Measurements from ENCODE around the gene GNPDA1.
A peak's percentile ranks its signal among the peaks of the same experiment; 100 is the strongest.

The GNPDA1 gene

DNA sequence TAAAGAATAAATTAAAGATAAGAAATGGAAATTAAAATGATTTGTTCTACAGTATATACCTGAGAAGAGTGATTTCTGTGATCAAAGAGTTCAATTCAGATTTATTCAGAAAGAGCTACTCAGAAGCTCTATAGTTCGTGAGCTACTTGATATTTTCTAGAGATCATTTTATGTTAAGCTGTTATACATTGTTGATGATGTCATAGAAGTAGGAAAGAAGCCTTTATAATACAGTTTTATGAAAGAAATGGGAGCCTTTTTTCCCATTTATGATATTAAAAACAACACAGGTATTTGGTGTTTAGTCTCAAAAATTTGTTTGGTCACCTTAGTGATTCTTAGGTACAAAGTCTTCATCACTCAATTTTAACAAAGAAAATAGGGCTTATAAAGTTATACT is 23.1 kb downstream of the GNPDA1 start:
- no peak for DNase-seq

DNA sequence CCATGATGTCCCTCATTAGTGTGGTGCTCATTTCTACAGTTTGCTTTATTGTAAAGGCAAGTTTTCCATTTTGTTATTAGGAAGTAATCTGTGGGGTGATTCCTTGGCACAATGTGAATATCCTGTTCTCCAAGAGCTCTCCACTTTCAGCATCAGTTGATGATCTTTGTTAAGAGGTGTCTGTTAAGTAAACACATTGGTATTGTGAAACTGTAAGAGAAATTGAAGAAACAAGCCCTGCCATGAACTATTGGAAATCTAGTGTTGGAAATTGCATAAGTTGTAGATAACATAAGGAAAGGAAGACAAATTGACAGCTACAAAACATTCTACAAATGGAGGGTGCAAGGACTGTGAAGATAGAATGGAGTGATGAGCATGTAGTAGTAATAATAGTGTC is 26.8 kb downstream of the GNPDA1 start:
- no peak for DNase-seq

DNA sequence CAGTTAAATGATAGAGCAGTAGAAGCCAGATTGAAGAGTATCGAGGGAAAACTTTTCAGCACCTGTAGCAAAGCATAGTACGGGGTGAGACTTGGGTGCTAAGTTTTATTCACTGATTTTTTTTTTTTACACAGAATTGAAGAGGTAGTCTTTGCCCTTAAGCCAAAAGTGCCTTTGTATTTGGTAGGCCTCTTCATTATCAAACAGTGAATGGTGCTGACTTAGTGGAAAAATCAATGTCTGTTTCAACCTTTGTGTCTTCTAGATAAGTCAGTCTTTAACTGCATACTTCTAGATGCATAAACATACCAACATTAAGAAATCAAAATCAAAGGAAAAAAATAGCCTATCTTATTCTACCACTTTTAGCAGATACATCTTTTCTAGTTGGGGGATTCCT is 30.2 kb downstream of the GNPDA1 start:
- DNase-seq = no peak

DNA sequence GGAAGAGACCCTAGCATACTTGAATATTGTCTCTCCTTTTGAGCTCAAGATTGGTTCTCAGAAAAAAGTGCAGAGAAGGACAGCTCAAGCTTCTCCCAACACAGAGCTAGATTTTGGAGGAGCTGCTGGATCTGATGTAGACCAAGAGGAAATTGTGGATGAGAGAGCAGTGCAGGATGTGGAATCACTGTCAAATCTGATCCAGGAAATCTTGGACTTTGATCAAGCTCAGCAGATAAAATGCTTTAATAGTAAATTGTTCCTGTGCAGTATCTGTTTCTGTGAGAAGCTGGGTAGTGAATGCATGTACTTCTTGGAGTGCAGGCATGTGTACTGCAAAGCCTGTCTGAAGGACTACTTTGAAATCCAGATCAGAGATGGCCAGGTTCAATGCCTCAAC is 34.4 kb downstream of the GNPDA1 start:
- DNase-seq = no peak

DNA sequence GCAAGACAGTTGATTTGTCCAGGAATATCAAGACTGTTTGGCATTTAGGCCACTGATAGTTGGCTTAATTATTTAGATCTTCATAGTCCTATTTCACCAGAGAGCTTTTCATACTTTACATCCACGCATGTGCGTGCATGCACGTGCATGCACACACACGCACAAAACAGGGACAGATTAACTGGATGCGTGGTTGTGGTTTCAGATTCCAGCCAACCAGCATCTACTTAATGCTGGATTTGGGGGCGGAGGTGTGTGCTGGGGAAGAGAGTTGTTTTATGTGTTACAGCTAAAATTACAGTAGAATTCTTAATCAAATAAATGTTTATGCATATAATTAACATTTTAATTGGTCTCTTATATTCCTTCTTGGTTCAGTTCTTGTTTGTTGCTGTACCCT is 36.7 kb downstream of the GNPDA1 start:
- DNase-seq = no peak

DNA sequence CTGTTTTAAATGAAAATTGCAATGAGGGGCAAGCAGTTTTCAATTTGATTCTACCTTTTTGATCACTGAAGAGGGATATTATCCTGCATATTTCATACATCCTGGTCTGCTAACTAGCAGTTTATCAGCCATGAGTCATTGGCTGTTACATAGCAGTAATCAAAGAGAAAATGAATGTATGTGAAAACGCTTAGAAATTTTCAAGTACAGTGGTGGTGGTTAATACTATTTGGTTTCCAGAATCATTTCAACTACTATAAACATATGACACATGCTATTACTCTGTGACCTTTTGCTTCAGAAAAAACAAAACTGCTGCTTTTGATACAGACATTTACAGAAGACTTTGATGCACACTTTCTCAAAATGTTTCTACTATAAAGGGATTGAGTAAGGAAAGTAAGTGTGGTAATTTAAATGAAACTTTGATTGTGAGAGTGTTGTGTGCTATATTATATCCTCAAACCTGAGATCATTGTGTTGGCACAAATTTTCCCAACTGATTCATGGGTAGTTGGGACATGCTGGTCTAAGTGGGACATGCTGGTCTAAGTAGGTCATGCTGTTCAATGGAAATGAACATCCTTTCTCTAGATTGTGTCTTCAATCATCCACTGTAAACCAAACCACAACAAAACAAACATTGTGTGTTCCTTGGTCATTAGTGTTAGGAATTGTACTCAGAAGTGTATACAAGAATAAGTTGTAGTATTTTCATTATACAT is 38.8 kb downstream of the GNPDA1 start:
- no peak for DNase-seq

DNA sequence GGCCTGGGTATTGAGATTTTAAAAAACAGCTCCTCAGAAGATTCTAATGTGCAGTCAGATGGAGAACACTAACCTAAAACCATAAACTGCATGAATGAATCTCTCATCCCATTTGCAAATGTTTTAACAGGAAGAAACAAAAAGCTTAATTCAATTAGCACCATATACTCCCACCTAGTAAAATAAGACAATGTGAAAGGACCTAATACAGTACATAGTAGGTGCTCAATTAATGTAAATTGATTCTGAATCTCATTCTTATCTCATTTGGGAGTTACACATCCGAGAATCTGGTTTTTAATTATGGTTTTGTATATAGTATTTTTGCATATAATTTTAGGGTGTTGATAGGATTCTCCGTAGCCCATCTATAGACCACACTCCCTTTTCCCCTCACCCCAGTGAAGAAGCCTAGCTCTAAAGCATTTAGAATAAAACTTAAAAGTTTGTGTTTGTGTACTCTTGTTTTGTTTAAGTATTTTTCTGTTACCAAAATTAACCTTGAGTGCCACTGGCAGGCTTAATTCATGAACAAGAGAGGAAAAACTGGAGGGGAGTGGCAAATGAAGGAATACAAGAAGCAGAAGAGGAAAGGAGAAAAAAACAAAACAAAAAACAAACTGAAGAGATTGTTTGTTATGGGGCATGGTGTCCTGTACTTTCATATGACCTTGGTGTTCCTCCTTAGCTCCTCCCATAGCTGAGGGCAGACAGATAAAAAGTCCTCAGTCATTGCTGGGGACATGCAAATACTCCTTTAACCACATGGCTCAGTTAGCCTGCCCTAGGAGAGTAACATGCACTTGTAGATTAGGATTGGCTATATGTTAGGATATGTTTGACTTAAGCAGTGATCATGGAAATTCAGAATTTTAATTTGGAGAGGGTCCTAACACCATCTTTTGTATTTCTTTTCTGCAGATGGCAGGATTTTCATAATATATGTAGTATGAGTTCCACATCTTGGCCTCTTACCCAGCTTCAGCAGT is 42.8 kb downstream of the GNPDA1 start:
- DNase-seq = peak; percentile 96

DNA sequence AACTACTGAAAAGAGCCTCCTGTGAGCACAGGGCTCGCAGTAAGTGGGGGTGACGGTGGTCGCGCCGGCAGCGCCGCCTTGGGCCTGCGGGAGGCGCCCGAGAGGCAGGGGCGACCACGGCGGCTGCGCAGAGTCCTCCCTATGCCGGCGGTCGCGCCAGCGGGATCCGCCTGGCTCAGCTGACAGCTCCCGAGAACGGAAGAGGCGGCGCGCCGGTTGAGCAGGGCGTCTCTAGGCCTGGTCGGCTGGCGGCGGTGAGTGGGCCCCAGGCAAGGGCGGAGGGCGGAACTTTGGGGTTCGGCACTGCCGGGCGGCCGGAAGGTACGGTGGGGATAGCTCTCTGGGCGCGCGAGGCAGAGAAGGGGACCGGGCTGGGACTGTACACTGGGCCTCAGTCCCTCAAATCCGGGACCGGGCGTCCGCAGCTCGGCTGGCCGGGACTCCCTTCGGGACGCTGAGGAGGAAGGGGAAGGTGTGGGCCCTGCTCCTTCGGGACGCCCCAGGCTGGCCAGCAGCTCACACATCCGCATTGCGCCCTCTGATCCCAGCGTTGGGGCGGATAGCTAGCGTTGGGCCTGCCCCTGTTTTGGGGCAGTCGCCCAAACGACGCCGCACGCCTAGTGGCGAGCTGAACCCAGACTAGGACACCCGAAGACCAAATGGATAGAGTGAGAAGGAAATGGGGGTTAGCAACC is 43.8 kb downstream of the GNPDA1 start, which contains the start of gene RNF14:
Gene RNF14, plus strand, starts transcription at position 192 of the 695 bp plus-strand sequence. CDS start 4,484 bp downstream, outside the sequence.
- peak; percentile 98 for DNase-seq

DNA sequence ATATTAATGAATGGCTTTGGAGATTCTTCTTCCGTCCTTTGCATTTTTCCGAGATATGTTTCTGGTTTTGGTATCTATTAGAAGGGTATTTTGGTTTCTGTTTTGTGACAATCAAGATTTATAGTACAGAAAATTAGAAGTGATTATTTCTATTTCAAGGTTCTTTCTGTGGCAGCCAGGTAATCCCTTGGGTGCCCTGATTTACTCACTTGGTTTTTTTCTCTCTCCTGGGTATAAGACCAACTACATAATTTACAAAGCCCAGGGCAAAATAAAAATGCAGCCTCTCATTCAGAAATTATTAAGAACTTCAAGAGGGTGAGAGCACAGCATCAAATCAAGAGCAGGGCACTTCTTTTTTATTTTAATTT is 45.9 kb downstream of the GNPDA1 start:
- DNase-seq = no peak

DNA sequence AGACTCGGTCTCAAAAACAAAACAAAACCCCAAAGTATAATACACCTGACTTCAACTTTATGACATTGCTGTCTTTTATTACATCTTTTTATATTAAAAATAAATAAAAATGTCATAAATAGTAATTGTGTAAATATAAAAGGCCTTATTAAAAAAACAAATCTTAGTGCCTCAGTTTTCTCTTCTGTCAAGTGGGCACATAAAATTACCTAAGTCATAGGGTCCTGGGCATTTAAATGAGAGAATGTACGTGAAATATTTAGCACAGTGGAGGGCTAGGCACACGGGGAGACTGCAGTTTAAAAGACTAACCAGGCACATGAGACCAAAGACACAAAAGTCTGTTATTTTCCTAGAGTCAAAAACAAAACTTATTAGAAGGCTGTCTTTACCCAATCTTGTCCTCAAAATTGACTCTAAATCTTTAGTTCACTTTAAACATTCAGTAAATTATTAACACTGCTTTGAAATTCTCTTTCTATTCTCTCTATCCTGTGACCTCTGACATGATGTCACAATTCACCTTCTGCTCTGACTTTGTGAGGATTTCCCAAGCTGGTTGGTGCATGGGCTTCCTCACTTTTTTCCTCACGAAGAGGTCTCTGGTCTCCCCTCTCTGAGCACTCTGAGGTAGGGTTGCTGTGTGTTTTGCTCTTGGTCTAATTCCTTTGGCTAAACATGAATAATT is 46.4 kb downstream of the GNPDA1 start:
- no peak for DNase-seq

DNA sequence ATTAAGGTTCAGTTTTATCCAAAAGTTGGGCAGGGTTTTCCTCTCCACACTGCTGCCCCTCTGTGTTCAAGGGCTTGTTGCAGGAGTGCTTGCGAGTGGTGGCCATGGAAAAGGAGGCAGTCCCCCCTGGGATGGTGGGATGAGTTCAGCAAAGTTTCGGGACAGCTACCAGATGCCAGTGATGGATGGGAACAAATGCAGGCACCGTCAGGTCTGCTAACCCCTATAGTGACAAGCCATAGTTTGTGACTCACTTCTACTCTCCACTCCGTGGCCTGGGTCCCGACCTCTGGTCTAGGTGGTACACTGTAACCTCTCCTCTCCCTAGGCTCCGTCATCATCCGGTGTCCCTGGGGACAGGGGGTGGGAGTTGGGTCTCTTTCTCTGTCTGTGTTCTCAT is 47.8 kb downstream of the GNPDA1 start:
- DNase-seq = no peak

DNA sequence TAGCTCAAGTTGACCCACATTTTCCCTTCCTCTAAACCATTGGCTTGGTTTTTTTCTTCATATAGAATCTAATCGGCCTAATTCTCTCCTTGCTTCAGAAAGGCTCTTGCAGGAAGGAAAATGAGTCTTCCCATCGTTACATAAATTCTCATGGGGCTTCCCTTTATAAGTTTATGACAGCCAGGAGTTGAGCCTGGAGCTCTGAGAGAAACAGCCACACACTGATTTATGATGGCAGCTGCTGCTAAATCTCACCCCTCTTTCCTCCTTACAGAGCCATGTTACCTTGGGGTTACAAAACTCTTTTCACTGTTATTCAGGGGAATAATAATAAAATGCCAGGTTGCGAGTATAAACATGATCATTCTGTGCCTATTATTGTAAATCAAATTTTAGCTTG is 49.1 kb downstream of the GNPDA1 start:
- no peak for DNase-seq

DNA sequence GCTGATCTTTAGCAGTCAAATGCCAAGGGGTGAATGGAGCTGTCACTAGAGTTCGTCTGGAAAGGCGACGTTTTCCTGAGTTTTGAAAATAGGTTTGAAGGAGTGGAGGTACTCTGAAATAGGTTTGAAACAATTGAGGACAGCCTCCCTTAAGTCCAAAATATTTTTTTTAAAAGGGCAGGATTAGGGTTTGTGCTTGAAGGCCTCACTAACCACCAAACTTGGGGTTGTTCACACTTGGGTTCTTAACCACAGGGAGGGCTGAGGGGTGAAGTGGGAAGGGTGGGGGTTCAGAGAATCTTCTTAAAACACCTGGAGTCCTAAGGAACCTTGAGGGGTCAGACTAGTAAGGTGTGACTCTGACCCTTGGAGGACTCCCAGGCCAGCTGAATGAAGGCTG is 51.4 kb downstream of the GNPDA1 start:
- DNase-seq = no peak

DNA sequence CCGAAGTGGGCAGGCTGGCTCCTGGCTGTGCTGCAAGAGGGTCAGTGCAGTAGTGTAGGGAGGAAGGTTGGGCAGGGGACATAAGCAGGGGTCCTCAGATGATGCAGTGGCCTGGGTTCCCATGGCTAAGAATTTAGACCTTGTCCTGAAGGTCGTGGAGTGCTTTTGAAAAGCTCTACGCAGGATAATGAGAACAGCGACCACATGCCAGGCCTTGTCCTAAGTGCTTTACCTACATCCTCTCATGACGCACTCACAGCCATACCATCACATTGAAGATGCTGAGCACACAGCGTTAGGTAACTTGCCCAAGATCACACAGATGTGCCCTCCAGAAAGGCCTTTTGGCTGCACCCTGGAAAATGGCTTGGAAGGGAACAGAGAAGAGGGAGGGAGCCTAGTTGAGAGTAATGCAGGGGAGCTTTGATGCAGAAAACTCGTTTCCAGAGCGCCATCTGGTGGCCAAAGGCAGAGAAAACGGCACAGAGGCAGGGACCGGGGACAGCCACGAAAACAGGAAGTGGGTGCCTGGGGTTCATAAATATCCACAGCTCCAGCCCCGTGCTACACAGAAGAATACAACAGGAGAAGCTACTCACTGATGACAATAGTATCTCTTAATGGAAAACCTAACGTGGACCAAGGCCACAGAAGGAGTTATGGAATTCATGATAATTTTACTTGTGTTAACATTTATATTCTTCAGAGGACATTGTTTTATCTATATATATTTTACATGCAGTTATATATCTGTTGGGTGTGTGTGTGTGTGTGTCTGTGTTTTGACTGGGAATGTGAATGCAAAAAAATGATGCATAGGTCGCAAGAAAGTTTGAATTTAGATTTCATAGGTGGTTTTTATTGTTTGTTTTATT is 52.1 kb downstream of the GNPDA1 start:
- DNase-seq = peak; percentile 97

DNA sequence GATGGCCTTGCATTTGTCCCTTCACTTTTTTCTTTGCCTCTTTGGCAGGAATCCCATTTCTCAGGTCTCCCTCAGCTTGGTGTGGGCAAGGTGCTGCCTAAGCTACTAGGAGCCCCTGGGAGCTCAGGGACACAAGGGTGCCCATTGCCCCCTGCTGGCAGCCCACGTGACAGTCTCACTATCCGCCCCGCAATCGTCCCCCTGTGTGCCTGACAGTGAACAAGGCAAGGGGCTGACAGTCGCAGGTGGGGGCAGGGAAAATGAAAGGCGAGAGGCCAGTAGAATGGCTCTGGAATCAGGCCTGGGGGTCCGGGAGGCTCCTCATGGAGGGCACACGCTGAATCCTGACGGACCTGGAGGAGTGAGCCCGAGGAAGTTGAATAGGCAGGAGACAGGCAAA is 52.8 kb downstream of the GNPDA1 start:
- DNase-seq = peak; percentile 56

DNA sequence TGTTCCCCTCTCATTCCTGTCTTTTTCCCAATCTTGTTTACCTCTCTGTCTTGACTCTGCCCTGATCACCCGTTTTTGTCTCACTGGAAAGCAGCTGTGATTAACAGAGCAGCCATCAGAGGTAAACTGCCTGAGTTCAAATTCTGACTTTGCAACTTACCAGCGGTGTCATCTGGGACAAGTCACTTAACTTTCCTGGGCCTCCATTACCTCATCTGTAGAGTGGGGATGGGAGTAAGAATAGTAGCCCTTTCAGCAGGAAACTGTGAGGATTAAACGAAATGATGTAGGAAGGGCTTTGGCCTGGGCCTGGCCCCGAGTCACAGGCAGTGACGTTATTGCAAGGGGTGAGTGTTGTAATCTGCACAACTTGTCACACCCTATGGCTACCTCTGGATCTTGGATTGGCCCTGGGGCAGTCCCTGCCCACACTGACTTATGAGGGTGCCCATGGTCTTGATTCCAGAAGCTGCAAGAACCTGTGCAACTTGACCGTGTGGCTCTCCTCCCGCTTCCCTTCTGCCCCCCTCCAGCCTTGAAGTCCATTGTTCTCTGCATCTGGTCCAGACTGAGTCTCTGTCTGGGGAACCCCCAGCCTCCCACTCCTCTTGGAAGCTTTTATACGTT is 54.2 kb downstream of the GNPDA1 start:
- no peak for DNase-seq

DNA sequence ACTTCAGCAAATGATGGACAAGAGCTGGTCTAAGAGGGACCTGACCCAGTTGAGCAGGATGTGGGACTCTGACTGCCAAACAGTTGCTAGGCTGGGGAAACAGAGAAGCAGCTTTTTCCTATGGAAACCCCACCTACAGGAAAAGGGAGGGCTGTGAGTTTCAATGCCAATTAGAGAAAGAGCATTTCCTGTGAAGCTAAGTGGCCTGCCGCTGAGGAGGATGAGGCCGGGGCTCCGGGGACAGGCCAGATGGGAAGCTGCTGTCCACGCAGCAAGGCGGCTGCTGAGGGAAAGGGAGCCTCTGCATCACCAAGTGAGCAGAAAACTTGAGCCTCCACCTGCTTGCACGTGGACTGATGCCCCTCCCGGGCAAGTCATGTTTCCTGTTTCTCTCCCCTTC is 54.7 kb downstream of the GNPDA1 start, which contains the start of gene PCDH12:
Gene PCDH12, minus strand, starts transcription at position 90 of the 400 bp plus-strand sequence. CDS start 351 bp downstream, outside the sequence.
- DNase-seq = peak; percentile 18

DNA sequence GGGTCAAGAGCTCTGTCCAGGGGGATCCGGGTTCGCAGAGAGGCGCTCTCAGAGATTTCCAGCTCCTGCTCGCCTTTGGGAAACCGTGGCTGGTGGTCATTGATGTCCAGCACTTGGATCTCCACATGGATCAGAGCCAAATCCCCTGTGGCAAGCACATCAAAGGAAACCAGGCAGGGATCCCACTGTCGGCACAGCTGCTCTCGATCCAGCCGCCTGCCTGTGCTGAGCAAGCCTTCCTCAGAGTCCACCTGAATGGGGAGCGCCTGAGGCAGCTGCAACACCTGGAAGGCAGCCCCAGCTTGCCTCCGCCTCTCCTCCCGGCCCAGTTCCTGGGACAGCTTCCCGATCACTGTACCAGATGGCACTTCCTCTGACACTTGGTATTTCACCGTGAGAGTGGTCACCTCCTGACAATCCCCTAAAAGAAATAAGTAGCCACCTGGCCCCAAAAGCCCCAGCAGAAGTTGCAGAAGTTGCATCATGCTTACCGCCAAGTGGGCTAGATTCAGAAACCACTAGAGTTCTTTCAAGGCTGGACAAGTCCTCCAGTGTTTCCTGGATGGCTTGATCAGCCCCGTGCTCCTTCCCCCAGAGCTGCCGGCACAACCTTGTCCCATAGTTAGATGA is 55.3 kb downstream of the GNPDA1 start:
- peak; percentile 30 for DNase-seq

DNA sequence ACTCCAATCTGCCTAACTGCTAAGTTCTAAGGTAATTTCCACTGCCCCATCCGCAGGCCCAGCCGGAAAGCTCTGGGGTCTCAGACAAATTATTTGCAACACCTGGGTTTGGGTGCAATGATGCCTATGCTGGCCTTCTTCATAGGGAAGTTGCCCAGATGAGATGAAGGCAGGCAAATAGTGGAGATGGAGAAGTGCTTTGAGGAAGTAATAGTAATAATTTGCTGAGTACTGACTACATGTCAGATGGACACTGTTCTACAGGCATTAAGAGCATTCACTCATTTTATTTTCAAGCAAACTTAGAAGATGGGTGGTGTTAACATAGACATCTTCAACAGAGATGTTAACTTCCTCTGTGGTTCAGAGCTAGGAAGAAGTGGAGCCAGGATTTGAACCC is 58.6 kb downstream of the GNPDA1 start:
- DNase-seq = no peak

DNA sequence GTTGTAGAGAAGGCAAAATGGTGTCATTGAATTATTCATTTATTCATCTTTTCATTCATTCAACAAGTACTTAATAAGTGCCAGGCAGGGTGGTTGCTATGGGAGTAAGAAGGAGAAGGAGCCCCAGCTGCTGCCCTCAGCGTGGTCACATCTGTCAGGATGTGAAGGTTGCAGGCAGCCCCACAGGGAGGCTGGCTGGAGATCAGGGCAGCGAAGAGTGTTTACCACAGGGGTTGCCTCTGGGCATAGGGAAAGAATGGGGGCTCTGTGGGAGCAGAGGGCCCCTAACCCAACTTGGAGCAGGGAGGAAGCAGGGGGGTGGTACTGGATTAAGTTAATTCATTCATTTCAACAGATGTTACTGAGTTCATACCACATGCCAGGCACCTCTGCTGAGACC is 60.8 kb downstream of the GNPDA1 start:
- no peak for DNase-seq

DNA sequence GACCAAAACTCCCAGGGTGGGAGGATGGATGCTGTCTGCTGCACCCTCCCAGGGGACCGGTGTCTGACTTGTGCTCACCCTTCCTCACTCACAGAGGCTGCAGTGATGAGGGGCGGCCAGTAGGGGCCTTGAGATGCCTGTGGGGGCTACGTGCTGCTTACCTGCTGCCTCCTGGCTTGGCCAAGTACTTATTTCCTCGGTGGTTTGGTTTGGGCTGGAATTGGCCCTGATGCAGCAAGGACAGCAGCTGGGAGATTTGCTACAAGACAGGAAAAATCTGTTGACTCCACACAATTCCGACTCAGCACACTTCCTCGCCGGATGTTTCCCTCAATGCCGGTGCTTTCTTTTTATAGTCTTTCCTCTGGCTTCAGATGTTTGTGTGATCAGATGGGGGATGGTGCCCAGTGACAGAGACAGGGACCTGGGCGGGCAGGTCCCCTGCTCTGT is 61.5 kb downstream of the GNPDA1 start:
- DNase-seq = peak; percentile 36

All from hematopoietic multipotent progenitor cell treated with erythropoietin and hydrocortisone succinate and interleukin-3 and kit ligand, for 6 days (in vitro differentiated cells).